Renal cortical epithelial cell (primary cell): ENCODE results near the gene KCTD21. TPM values are rescaled to one million over a fixed set of nuclear protein-coding genes. Genes with fewer than 3 reads are reported as not detected.
"Not testable (repeated sequence)": the region's sequence is repeated elsewhere in the genome, so short reads cannot be mapped to it uniquely, and the experiment has no call there.

Experiments used
- DNase-seq: peaks from one replicate; pipeline ENCODE4 v3.0.0-alpha.2; 2011; ENCODE audit warnings: low read depth
- total RNA-seq: library from RNA; depleted of rRNA; stranded (reverse); fragments of >200 nt; gene quantifications from 2 replicates; pipeline ENCODE4 v1.2.3, GENCODE V29; 2014

Gene KCTD21
- total RNA-seq = 11.8 and 12.6 TPM in 2 replicates

- DNase-seq = peak; percentile 90
Measured at GRCh38 chr11:78188286-78189173, at the start of gene KCTD21, which contains the start of gene USP35. Gene KCTD21 (minus strand): TSS chr11:78188626. CDS start chr11:78174554, 14,072 bp downstream. Gene USP35 (plus strand): TSS chr11:78188919. CDS start chr11:78196246, 7,327 bp downstream.

- no peak for DNase-seq
Measured at GRCh38 chr11:78237293-78238046, 49.0 kb upstream of the KCTD21 start.

GRCh38 chr11:78234006-78234405, 45.6 kb upstream of the KCTD21 start:
- no peak for DNase-seq

GRCh38 chr11:78233046-78233445, 44.6 kb upstream of the KCTD21 start:
- DNase-seq = not testable (repeated sequence)

DNA sequence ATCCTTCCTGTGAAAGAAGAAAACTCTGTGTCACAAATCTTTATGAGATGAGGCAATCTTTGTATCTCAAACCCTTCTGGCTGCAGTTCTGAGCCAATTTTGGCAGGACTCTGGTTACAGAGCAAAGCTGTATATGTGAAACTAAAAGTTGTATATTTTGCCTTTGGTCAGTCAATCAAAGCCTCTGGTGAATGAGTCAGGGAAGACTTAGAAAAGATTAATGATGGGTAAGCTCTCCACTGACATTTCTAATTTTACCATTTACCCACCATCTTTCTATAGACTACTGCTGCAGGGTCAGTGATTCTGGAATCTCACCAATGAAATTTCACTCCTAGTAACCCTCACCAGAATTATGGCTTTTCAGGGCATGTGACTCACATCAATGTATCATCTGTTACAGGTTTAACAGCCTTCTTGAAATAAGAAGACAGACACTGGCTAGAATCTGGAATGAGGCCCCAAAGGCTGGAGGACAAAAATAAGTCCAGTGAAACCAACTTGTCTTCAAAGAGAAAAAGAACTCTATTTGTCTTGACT, 43.6 kb upstream of the KCTD21 start:
- DNase-seq = peak; percentile 28

- no peak for DNase-seq
Measured at GRCh38 chr11:78230161-78230877, 41.9 kb upstream of the KCTD21 start.

- no peak for DNase-seq
Measured at GRCh38 chr11:78229106-78229505, 40.7 kb upstream of the KCTD21 start.

GRCh38 chr11:78228467-78228866, 40.0 kb upstream of the KCTD21 start:
- peak; percentile 64 for DNase-seq

DNA sequence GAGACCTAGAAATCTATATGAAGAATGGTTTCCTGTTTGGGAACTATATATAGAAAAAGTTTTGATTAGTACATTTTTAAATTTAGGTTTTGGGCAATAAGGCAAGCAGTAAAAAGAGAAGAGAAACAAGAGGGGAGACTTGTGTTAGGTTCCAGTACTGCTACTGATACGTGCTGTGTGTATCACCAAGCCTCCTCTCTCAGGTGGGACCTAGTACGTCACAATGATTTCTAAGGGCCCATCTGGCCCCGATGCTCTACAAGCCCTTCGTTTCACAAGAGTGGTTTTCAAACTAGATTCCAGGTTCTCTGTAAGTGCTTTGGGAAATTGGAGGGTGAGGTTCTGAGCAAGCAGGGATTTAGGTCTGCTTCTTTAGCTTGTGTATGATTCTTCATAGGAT, 39.5 kb upstream of the KCTD21 start:
- no peak for DNase-seq

- no peak for DNase-seq
Measured at GRCh38 chr11:78226684-78227680, 38.6 kb upstream of the KCTD21 start.

- no peak for DNase-seq
Measured at GRCh38 chr11:78224906-78225420, 36.5 kb upstream of the KCTD21 start.

- no peak for DNase-seq
Measured at GRCh38 chr11:78224506-78224905, 36.1 kb upstream of the KCTD21 start.

GRCh38 chr11:78223320-78223954, 35.0 kb upstream of the KCTD21 start:
- DNase-seq = no peak

GRCh38 chr11:78222726-78223125, 34.3 kb upstream of the KCTD21 start:
- DNase-seq = not testable (repeated sequence)

- no peak for DNase-seq
Measured at GRCh38 chr11:78221396-78222315, 33.2 kb upstream of the KCTD21 start.

DNA sequence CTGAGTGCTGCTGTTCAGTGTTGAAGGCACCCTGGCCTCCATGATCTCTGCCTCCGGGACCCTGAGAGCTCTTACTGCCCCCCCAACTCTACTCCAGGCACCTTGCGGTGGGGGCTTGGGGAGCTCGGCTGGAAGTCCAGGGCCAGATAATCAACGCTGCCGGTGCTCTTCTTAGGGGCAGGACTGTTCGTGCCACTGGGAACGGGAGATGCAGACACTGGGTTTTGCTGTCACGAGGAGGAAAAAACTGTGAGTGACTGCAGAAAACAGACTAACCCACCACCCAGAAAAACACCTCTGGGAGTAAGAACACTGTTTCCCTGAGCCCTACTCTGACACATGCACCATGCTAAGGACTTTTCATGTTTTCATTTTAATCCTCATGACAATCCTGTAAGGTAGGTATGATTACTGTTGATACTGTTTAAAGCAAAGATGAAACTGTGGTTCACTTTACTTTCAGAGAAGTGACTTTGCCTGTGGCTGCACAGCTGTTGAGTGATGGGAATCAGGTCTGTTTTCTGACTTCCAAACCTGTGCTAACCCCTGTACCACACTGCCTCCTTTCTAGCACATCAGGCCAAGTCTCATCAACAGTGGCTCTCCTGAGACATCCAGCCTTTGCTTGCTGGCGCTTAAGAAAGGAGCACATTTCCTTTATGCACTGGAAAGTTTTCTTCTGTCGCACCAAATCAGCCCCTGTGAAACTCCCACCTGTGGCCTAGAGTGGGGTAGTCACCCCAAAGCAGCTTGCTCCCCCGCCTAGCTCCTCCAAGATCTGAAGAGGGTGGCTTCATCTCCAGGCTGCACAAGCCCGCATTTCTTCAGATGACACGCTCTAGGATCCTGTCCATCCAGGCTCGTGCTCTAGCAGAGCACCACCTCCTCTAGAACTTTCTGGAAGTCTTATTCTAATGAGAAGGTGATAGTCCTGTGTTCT, 32.1 kb upstream of the KCTD21 start:
- DNase-seq = no peak

- DNase-seq = no peak
Measured at GRCh38 chr11:78219493-78220217, 31.2 kb upstream of the KCTD21 start.
